ENCODE measurements around the gene MYBPHL. TPM values are rescaled to one million over a fixed set of nuclear protein-coding genes. Genes with fewer than 3 reads are reported as not detected.
"Not testable (repeated sequence)": the region's sequence is repeated elsewhere in the genome, so short reads cannot be mapped to it uniquely, and the experiment has no call there.

The MYBPHL gene
- total RNA-seq, 2 experiments from 2014 or later = not detected

- H3K4me3 Mint-ChIP-seq = no peak overlapping the region
- no peaks in the 10 kb centered on the region for H3K4me1 Mint-ChIP-seq
- no peak for DNase-seq
- no peaks in the 10 kb centered on the region for H3K36me3 Mint-ChIP-seq (ENCODE audit: low read depth)
- H3K27me3 Mint-ChIP-seq = peaks cover under 1% of the 10 kb centered on the region
- POLR2A ChIA-PET = no interaction called here
- H3K27ac Mint-ChIP-seq = no peak overlapping the region
- CTCF ChIA-PET = no interaction called here
- H3K9me3 Mint-ChIP-seq = no peaks in the 10 kb centered on the region
Observed at GRCh38 chr1:109300650-109301151, 6.1 kb downstream of the MYBPHL start.

GRCh38 chr1:109299558-109300343, 7.1 kb downstream of the MYBPHL start:
- H3K9me3 Mint-ChIP-seq = no peaks in the 10 kb centered on the region
- H3K36me3 Mint-ChIP-seq (ENCODE audit: low read depth) = no peaks in the 10 kb centered on the region
- no peak overlapping the region for H3K4me3 Mint-ChIP-seq
- POLR2A ChIA-PET = no interaction called here
- no peak overlapping the region for H3K27ac Mint-ChIP-seq
- peaks cover 9% of the 10 kb centered on the region for H3K27me3 Mint-ChIP-seq
- H3K4me1 Mint-ChIP-seq = no peaks in the 10 kb centered on the region
- CTCF ChIA-PET = no interaction called here
- no peak for DNase-seq

- ChIA-PET POLR2A (no interaction called here), CTCF (no interaction called here)
- DNase-seq = no peak
- no peak overlapping the region for H3K4me3 Mint-ChIP-seq
- H3K4me1 Mint-ChIP-seq = no peaks in the 10 kb centered on the region
- no peak overlapping the region for H3K27ac Mint-ChIP-seq
- H3K9me3 Mint-ChIP-seq = no peaks in the 10 kb centered on the region
- peaks cover 12% of the 10 kb centered on the region for H3K27me3 Mint-ChIP-seq
- H3K36me3 Mint-ChIP-seq (ENCODE audit: low read depth) = no peaks in the 10 kb centered on the region
Observed at GRCh38 chr1:109298666-109299557, 7.9 kb downstream of the MYBPHL start.

- ChIA-PET CTCF (interaction anchor here (0.7 to 1.6 kb wide), 4 partner anchors 11 to 129 kb away, joined by 3 to 4 read pairs (median 3); partner anchors contain the start of gene PSMA5), POLR2A (no interaction called here)
- no peaks in the 10 kb centered on the region for H3K4me1 Mint-ChIP-seq
- H3K27ac Mint-ChIP-seq = no peak overlapping the region
- H3K27me3 Mint-ChIP-seq = peaks cover 13% of the 10 kb centered on the region
- no peak for DNase-seq
- no peak overlapping the region for H3K4me3 Mint-ChIP-seq
- no peaks in the 10 kb centered on the region for H3K9me3 Mint-ChIP-seq
- H3K36me3 Mint-ChIP-seq (ENCODE audit: low read depth) = no peaks in the 10 kb centered on the region
Observed at GRCh38 chr1:109296782-109297181, 10.0 kb downstream of the MYBPHL start.

- Mint-ChIP-seq H3K9me3 (no peaks in the 10 kb centered on the region), H3K27me3 (peaks cover 13% of the 10 kb centered on the region), H3K36me3 (ENCODE audit: low read depth) (no peaks in the 10 kb centered on the region), H3K27ac (no peak overlapping the region), H3K4me1 (no peaks in the 10 kb centered on the region), H3K4me3 (no peak overlapping the region)
- ChIA-PET POLR2A (no interaction called here), CTCF (interaction anchor here (0.6 to 1.0 kb wide), 2 partner anchors 130 to 684 kb away, joined by 3 read pairs; partner anchors contain the start of gene PSMA5)
- DNase-seq = no peak
Observed at GRCh38 chr1:109295712-109296415, 10.9 kb downstream of the MYBPHL start.

GRCh38 chr1:109294481-109294880, 12.3 kb downstream of the MYBPHL start:
- CTCF ChIA-PET = interaction anchor here (1.1 kb wide), 1 partner anchor 9 kb away, joined by 3 read pairs; no protein-coding TSS in a partner anchor
- peaks cover 13% of the 10 kb centered on the region for H3K27me3 Mint-ChIP-seq
- POLR2A ChIA-PET = no interaction called here

GRCh38 chr1:109293026-109293425, 13.8 kb downstream of the MYBPHL start:
- Mint-ChIP-seq H3K4me3 (no peak overlapping the region), H3K27me3 (peaks cover 19% of the 10 kb centered on the region), H3K4me1 (no peaks in the 10 kb centered on the region), H3K27ac (no peak overlapping the region), H3K36me3 (ENCODE audit: low read depth) (no peaks in the 10 kb centered on the region), H3K9me3 (no peaks in the 10 kb centered on the region)
- POLR2A ChIA-PET = no interaction called here
- no peak for DNase-seq
- CTCF ChIA-PET = interaction anchor here (0.6 to 1.1 kb wide), 3 partner anchors 13 to 67 kb away, joined by 3 to 4 read pairs (median 3); no protein-coding TSS in a partner anchor

More at GRCh38 chr1:109294481-109294880, 12.3 kb downstream of the MYBPHL start:
- Mint-ChIP-seq H3K9me3 (no peaks in the 10 kb centered on the region), H3K4me3 (no peak overlapping the region), H3K36me3 (ENCODE audit: low read depth) (no peaks in the 10 kb centered on the region), H3K4me1 (no peaks in the 10 kb centered on the region), H3K27ac (no peak overlapping the region)
- DNase-seq = no peak

GRCh38 chr1:109292364-109292763, 14.4 kb downstream of the MYBPHL start:
- CTCF ChIA-PET = interaction anchor here (0.9 to 1.1 kb wide), 3 partner anchors 13 to 25 kb away, joined by 3 to 4 read pairs (median 4); no protein-coding TSS in a partner anchor
- H3K9me3 Mint-ChIP-seq = no peaks in the 10 kb centered on the region
- no peak overlapping the region for H3K27ac Mint-ChIP-seq
- no peaks in the 10 kb centered on the region for H3K36me3 Mint-ChIP-seq (ENCODE audit: low read depth)
- no peaks in the 10 kb centered on the region for H3K4me1 Mint-ChIP-seq
- H3K27me3 Mint-ChIP-seq = peaks cover 19% of the 10 kb centered on the region
- no peak for DNase-seq
- no peak overlapping the region for H3K4me3 Mint-ChIP-seq
- POLR2A ChIA-PET = no interaction called here

- no peaks in the 10 kb centered on the region for H3K36me3 Mint-ChIP-seq (ENCODE audit: low read depth)
- ChIA-PET CTCF (no interaction called here), POLR2A (no interaction called here)
- no peak overlapping the region for H3K27ac Mint-ChIP-seq
- H3K9me3 Mint-ChIP-seq = no peaks in the 10 kb centered on the region
- no peak for DNase-seq
- no peaks in the 10 kb centered on the region for H3K4me1 Mint-ChIP-seq
- H3K4me3 Mint-ChIP-seq = no peak overlapping the region
- peaks cover 19% of the 10 kb centered on the region for H3K27me3 Mint-ChIP-seq
Observed at GRCh38 chr1:109290998-109291397, 15.8 kb downstream of the MYBPHL start.

GRCh38 chr1:109290137-109290536, 16.7 kb downstream of the MYBPHL start:
- ChIA-PET POLR2A (no interaction called here), CTCF (no interaction called here)
- Mint-ChIP-seq H3K27me3 (peaks cover 14% of the 10 kb centered on the region), H3K9me3 (no peaks in the 10 kb centered on the region), H3K4me1 (no peaks in the 10 kb centered on the region), H3K4me3 (no peak overlapping the region), H3K27ac (no peak overlapping the region), H3K36me3 (ENCODE audit: low read depth) (no peaks in the 10 kb centered on the region)
- no peak for DNase-seq

- POLR2A ChIA-PET; H3K27me3 Mint-ChIP-seq; H3K36me3 Mint-ChIP-seq (ENCODE audit: low read depth); CTCF ChIA-PET; H3K4me3 Mint-ChIP-seq; H3K9me3 Mint-ChIP-seq; H3K27ac Mint-ChIP-seq; DNase-seq: not testable (repeated sequence)
- H3K4me1 Mint-ChIP-seq = peaks cover 20% of the 10 kb centered on the region
Observed at GRCh38 chr1:109286762-109287161, 20.0 kb downstream of the MYBPHL start.

- H3K4me3 Mint-ChIP-seq = peak overlapping the region; percentile 100
- DNase-seq = no peak
- H3K36me3 Mint-ChIP-seq (ENCODE audit: low read depth) = peaks cover 26% of the 10 kb centered on the region
- peak overlapping the region; percentile 96 for H3K27ac Mint-ChIP-seq
- ChIA-PET CTCF (interaction anchor here (1.2 to 1.6 kb wide), 2 partner anchors 20 to 248 kb away, joined by 5 to 7 read pairs; no protein-coding TSS in a partner anchor), POLR2A (no interaction called here)
- peaks cover 30% of the 10 kb centered on the region for H3K4me1 Mint-ChIP-seq
- H3K27me3 Mint-ChIP-seq = peaks cover 6% of the 10 kb centered on the region
- H3K9me3 Mint-ChIP-seq = no peaks in the 10 kb centered on the region
Observed at GRCh38 chr1:109283748-109284600, 22.8 kb downstream of the MYBPHL start.
